K562 (cell line): ENCODE results near the gene USP5. TPM values are rescaled to one million over a fixed set of nuclear protein-coding genes. Genes with fewer than 3 reads are reported as not detected.

Source experiments
- ATAC-seq: fragments of 200-7000 bp; cut with Tn5 transposase; 3 replicates; pipeline ENCODE4 v1.9.1; 2020; ENCODE audit warnings: moderate library complexity
- BruUV-seq: library from RNA; stranded (reverse); fragments of 400-500 nt; replicated peaks from 2 replicates; lab custom pipeline; 2021; lab: Mats Ljungman, UMichigan
- CTCF ChIA-PET: fragments of 300-600 bp; formaldehyde crosslinking; extraction: SDS; loops from one replicate; lab custom pipeline; 2021; ENCODE audit warnings: low intra/inter-chr PET ratio; lab: Yijun Ruan, JAX
- POLR2A ChIA-PET: fragments of 300-600, 350-650 bp; sonication (Branson Sonifier 250); formaldehyde crosslinking; extraction: SDS; loops from one replicate; lab custom pipeline; 2021; ENCODE audit warnings: antibody characterized with exemption, inconsistent platforms; lab: Yijun Ruan, JAX
- DNase-seq, 4 experiments: peaks; one replicate each; pipeline versions ENCODE4 v3.0.0 to v3.0.0-alpha.2; 2011 to 2018; ENCODE audit warnings: low spot score in 3 of 4, mixed read lengths in 3 of 4; ENCODE audit errors: extremely low read depth in 1 of 4
- FAIRE-seq: peaks from 2 replicates; lab custom pipeline; 2011; peaks lifted over from hg19 to GRCh38; lab: Jason Lieb, UNC
- H2AFZ ChIP-seq: 2 replicates; pipeline ENCODE4 v1.6.0; 2011; ENCODE audit warnings: low read depth, low read length, control low read depth, inconsistent platforms
- H3K27ac ChIP-seq: fragments of 200-600 bp; 3 replicates; pipeline ENCODE4 v1.8.0; 2011; ENCODE audit warnings: low read depth, mild to moderate bottlenecking, control low read depth, inconsistent platforms, low read length, moderate library complexity, mixed read lengths; ENCODE audit errors: extremely low read depth
- H3K27me3 ChIP-seq, 2 experiments: fragments of 300-600 bp in 1 of 2; 2 replicates in 1 of 2; 3 replicates in 1 of 2; pipeline versions ENCODE4 v1.6.0 to v1.8.0; 2011; ENCODE audit warnings: inconsistent platforms in 2 of 2, low read length in 2 of 2, mild to moderate bottlenecking in 1 of 2, mixed read lengths in 1 of 2, moderate library complexity in 1 of 2; ENCODE audit not compliant: control insufficient read depth in 2 of 2, insufficient read depth in 2 of 2
- H3K36me3 ChIP-seq: fragments of 300-600 bp; 3 replicates; pipeline ENCODE4 v1.8.0; 2011; ENCODE audit warnings: mild to moderate bottlenecking, low read length, inconsistent platforms; ENCODE audit not compliant: control insufficient read depth, insufficient read depth
- H3K4me1 ChIP-seq, 2 experiments: fragments of 200-600 bp in 1 of 2; replicated peaks in 1 of 2; 2 replicates in 1 of 2; 3 replicates in 1 of 2; pipeline versions ENCODE4 v1.5.1 to v1.8.0; 2011; ENCODE audit warnings: inconsistent platforms in 2 of 2, low read length in 2 of 2, mild to moderate bottlenecking in 1 of 2, mixed read lengths in 1 of 2, moderate library complexity in 1 of 2; ENCODE audit not compliant: control insufficient read depth in 2 of 2, insufficient read depth in 2 of 2
- H3K4me2 ChIP-seq: 2 replicates; pipeline ENCODE4 v1.6.1; 2011; ENCODE audit warnings: low read length, control low read depth, inconsistent platforms, mixed read lengths; ENCODE audit not compliant: insufficient read depth
- H3K4me3 ChIP-seq: fragments of 200-600 bp; sonication (generic), shearing (Covaris generic); 2 replicates; pipeline ENCODE4 v1.5.1; 2016; ENCODE audit warnings: control low read depth, inconsistent platforms
- H3K79me2 ChIP-seq: fragments of 200-600 bp; 3 replicates; pipeline ENCODE4 v1.8.0; 2011; ENCODE audit warnings: low read length, inconsistent platforms; ENCODE audit not compliant: control insufficient read depth, insufficient read depth
- H3K9ac ChIP-seq, 2 experiments: 2 replicates each; pipeline versions ENCODE4 v1.6.0 to v1.6.1; 2011; ENCODE audit warnings: low read depth in 2 of 2, low read length in 2 of 2, control low read depth in 1 of 2, inconsistent platforms in 1 of 2, mild to moderate bottlenecking in 1 of 2, mixed read lengths in 1 of 2; ENCODE audit not compliant: insufficient read depth in 1 of 2
- H3K9me1 ChIP-seq: one replicate; pipeline ENCODE4 v1.6.0; 2011; ENCODE audit warnings: inconsistent platforms, mild to moderate bottlenecking, low read length, moderate library complexity; ENCODE audit not compliant: control insufficient read depth, insufficient read depth
- H3K9me3 ChIP-seq: replicated peaks from 2 replicates; pipeline ENCODE4 v1.5.1; 2011; ENCODE audit warnings: low read depth, low read length, inconsistent platforms; ENCODE audit not compliant: control insufficient read depth, insufficient read depth
- H4K20me1 ChIP-seq: replicated peaks from 2 replicates; pipeline ENCODE4 v1.6.1; 2011; ENCODE audit warnings: low read length, inconsistent platforms, mixed read lengths; ENCODE audit not compliant: control insufficient read depth, insufficient read depth
- AFF1 ChIP-seq, 2 experiments: fragments of 450-650 bp; IDR thresholded peaks; 2 replicates each; pipeline ENCODE4 v1.6.1; 2018; ENCODE audit warnings: mild to moderate bottlenecking in 2 of 2, low read depth in 1 of 2; ENCODE audit not compliant: partially characterized antibody in 2 of 2
- ATF3 ChIP-seq, 2 experiments: fragments of 450-650 bp in 1 of 2; sonication (generic) in 1 of 2; formaldehyde crosslinking in 1 of 2; IDR thresholded peaks in 1 of 2; conservative IDR thresholded peaks in 1 of 2; 2 replicates each; pipeline versions ENCODE4 v1.6.1 to v1.8.1; 2016 to 2023; ENCODE audit warnings: mild to moderate bottlenecking in 2 of 2, moderate library complexity in 2 of 2, inconsistent platforms in 1 of 2, missing genetic modification reagents in 1 of 2
- CC2D1A ChIP-seq: fragments of 450-650 bp; IDR thresholded peaks from 2 replicates; pipeline ENCODE4 v1.6.1; 2017; ENCODE audit warnings: mild to moderate bottlenecking
- E2F6 ChIP-seq, 2 experiments: IDR thresholded peaks; 2 replicates each; pipeline ENCODE4 v1.6.1; 2011; ENCODE audit warnings: borderline replicate concordance in 1 of 2, control low read depth in 1 of 2, low read depth in 1 of 2, low read length in 1 of 2, mild to moderate bottlenecking in 1 of 2, mixed read lengths in 1 of 2, moderate library complexity in 1 of 2; ENCODE audit not compliant: insufficient read depth in 1 of 2, insufficient read length in 1 of 2, poor library complexity in 1 of 2, severe bottlenecking in 1 of 2; ENCODE audit errors: extremely low read depth in 1 of 2
- NCOR1 ChIP-seq: fragments of 450-650 bp; IDR thresholded peaks from 2 replicates; pipeline ENCODE4 v1.6.1; 2016; ENCODE audit warnings: mild to moderate bottlenecking, moderate library complexity
- PCBP1 ChIP-seq: fragments of 200-400 bp; formaldehyde crosslinking; IDR thresholded peaks from 2 replicates; pipeline ENCODE4 v1.6.1; 2018; ENCODE audit warnings: mild to moderate bottlenecking, low read depth, low read length; ENCODE audit not compliant: poor library complexity, severe bottlenecking
- ZNF512 ChIP-seq: IDR thresholded peaks from 2 replicates; pipeline ENCODE4 v1.6.1; 2016; ENCODE audit warnings: missing genetic modification characterization, missing compliant biosample characterization
- ZNF696 ChIP-seq: fragments of 250-450 bp; sonication (Bioruptor Pico); conservative IDR thresholded peaks from 2 replicates; pipeline ENCODE4 v1.4.0; 2020; ENCODE audit warnings: mild to moderate bottlenecking, moderate library complexity
- WGBS: fragments of 100-300 bp; shearing (Covaris generic); methylation state at CpG from one replicate; pipeline ENCODE4 v1.1.6; 2016; ENCODE audit warnings: low coverage, mixed read lengths; ENCODE audit not compliant: insufficient coverage; ENCODE audit errors: missing lambda C conversion rate; 5-methylcytosine and 5-hydroxymethylcytosine counted together
- in situ Hi-C: fragments of 300-500 bp; cut with MboI; formaldehyde crosslinking; loops from 4 replicates; pipeline ENCODE4 v1.15.0; 2018; ENCODE audit warnings: inconsistent platforms, mixed read lengths
- intact Hi-C: fragments of 100-400 bp; cut with micrococcal nuclease; formaldehyde crosslinking; loops from 2 replicates; pipeline ENCODE4 v1.14.2; 2022
- polyA plus RNA-seq, 8 experiments: library from polyadenylated mRNA; depleted of rRNA in 4 of 8; stranded (reverse) in 5 of 8; unstranded in 3 of 8; fragments of >200 nt; fragmentation: Nextera tagmentation in 2 of 8; fragmentation: Illumina TruSeq in 1 of 8; extraction: Ambion mirVana in 2 of 8; extraction: Trizol in 1 of 8; gene quantifications; 2 replicates each; pipeline versions ENCODE4 v1.2.1 to v1.2.3, GENCODE V29; 2011 to 2014; ENCODE audit warnings: inconsistent platforms in 1 of 8, missing spikeins in 1 of 8
- total RNA-seq, 7 experiments: library from RNA; depleted of rRNA in 6 of 7; stranded (reverse); fragments of >200 nt in 6 of 7; fragmentation: Illumina TruSeq in 2 of 7; extraction: Trizol in 2 of 7; gene quantifications; 2 replicates each; pipeline versions ENCODE4 v1.2.1 to v1.2.3, GENCODE V29; 2011 to 2021; ENCODE audit warnings: low replicate concordance in 1 of 7
- TF ChIP-seq, protein P1 (sequence below): sonication (generic); formaldehyde crosslinking; IDR thresholded peaks from 2 replicates; pipeline ENCODE4 v1.8.0; 2022; ENCODE audit warnings: mild to moderate bottlenecking, missing genetic modification reagents

USP5 gene
- total and polyA plus RNA-seq, 9 of the 15 experiments (the other 6 are each of a cell fraction or from before 2014, with no cell fraction given) = 1.4 to 107 (median 48.6) TPM

DNA sequence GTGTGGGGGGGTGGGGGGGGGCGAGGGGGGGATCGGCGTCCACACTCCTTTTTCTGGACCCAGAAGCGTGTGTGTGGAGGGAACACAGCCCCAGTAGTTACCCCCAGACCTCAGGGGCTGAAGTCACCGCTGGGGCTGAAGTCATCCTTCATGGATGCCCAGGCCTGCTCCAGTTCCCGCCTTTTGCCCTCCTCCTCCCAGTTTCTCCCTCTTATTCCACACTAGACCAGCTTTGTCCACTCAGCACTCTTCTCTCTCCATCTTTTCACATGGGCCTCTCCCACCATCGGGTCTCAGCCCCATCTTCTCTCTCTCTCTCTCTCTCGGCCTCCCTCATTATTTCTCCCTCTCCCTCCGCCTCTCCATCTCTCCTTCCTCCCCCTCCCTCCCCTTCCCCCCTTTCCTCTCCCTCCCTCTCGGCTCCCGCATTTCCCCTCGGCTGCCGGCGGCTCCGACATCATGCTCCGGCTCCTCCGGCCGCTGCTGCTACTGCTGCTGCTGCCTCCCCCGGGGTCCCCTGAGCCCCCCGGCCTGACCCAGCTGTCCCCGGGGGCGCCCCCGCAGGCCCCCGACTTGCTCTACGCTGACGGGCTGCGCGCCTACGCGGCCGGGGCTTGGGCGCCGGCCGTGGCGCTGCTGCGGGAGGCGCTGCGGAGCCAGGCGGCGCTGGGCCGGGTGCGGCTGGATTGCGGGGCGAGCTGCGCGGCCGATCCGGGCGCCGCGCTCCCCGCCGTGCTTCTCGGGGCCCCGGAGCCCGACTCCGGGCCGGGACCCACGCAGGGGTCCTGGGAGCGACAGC is 23.8 kb upstream of the USP5 start, which contains the start of gene P3H3:
Gene P3H3 (plus strand): TSS at position 426 of the 799 bp plus-strand sequence. CDS start 34 bp downstream, at position 460.
- peaks cover 24% of the 10 kb centered on the region for H3K79me2 ChIP-seq
- intact Hi-C loops = loop anchor here (2.0 to 10.0 kb wide), 4 partner anchors 51 to 273 kb away; partner anchors contain the start of genes IFFO1 and ZNF384
- H4K20me1 ChIP-seq = no peaks in the 10 kb centered on the region
- no peaks in the 10 kb centered on the region for H3K9me1 ChIP-seq
- no TSS peak for BruUV-seq
- H3K9me3 ChIP-seq = no peaks in the 10 kb centered on the region
- peaks cover 27% of the 10 kb centered on the region; the same call in 1 of the 3 replicates for H3K36me3 ChIP-seq
- H2AFZ ChIP-seq = peak within 1 kb of the TSS; percentile 91
- in situ Hi-C loops = no loop called here
- CTCF ChIA-PET = interaction anchor here (0.6 kb wide), 1 partner anchor 97 kb away, joined by 3 read pairs; no protein-coding TSS in a partner anchor
- peak within 1 kb of the TSS; percentile 91 for H3K27ac ChIP-seq
- H3K4me1 ChIP-seq = peaks cover 11 to 51% of the 10 kb centered on the region in 2 experiments; a peak in 4 of 5 replicates
- ATAC-seq (peak; percentile 68), FAIRE-seq (no peak), DNase-seq (peak; percentile 47 to 53 (median 50))
- 6% methylated on average over 10 of the region's 60 CpGs for WGBS
- peak within 1 kb of the TSS; percentile 87 for H3K4me2 ChIP-seq
- H3K4me3 ChIP-seq = peak within 1 kb of the TSS; percentile 73
- POLR2A ChIA-PET = interaction anchor here (0.6 to 1.7 kb wide), 9 partner anchors 14 to 105 kb away, joined by 3 to 7 read pairs (median 4); partner anchors contain the start of genes COPS7A, MLF2 and PTMS
- H3K9ac ChIP-seq = peak within 1 kb of the TSS; percentile 91 to 97
- peaks cover 0 to 4% of the 10 kb centered on the region in 2 experiments; a peak in 2 of 5 replicates for H3K27me3 ChIP-seq
- peak in 1 of 2 experiments; percentile 43 for TF ChIP-seq E2F6 (IDR thresholded peaks at IDR 0.05; ENCODE audit: borderline replicate concordance in 1 of 2, extremely low read depth in 1 of 2, insufficient read depth in 1 of 2, insufficient read length in 1 of 2, low read depth in 1 of 2, low read length in 1 of 2, poor library complexity in 1 of 2, severe bottlenecking in 1 of 2)
- TF ChIP-seq PCBP1 = peak; percentile 1
- TF ChIP-seq NCOR1 = no peak
- TF ChIP-seq, protein P1, sequence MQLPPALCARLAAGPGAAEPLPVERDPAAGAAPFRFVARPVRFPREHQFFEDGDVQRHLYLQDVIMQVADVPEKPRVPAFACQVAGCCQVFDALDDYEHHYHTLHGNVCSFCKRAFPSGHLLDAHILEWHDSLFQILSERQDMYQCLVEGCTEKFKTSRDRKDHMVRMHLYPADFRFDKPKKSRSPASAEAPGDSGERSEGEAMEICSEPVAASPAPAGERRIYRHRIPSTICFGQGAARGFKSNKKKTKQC = no peak
- TF ChIP-seq ZNF512 = peak; percentile 62
- 0 out of 2 replicates have a peak, but pooled peaks have one; percentile 16 for TF ChIP-seq CC2D1A
- no peak for TF ChIP-seq ATF3 (IDR thresholded peaks at IDR 0.05)
- TF ChIP-seq ATF3 (CRISPR knock-in tag; conservative IDR thresholded peaks at IDR 0.05) = no peak
- TF ChIP-seq AFF1 (IDR thresholded peaks at IDR 0.05; ENCODE audit: low read depth in 1 of 2, partially characterized antibody in 2 of 2) = peak in 1 of 2 experiments; percentile 45
- TF ChIP-seq ZNF696 (CRISPR knock-in tag) = no peak
